ACC112 (cell line): ENCODE results near the gene LDLRAD3.

Experiments
- H2AFZ ChIP-seq: fragments of 200-600 bp; sonication (generic); one replicate; pipeline ENCODE4 v1.6.0; 2017; ENCODE audit warnings: antibody characterized with exemption, low read length; ENCODE audit not compliant: unreplicated experiment
- H3K27ac ChIP-seq: fragments of 200-600 bp; sonication (generic); 2 replicates; pipeline ENCODE4 v1.5.1; 2014; ENCODE audit warnings: low read depth, mild to moderate bottlenecking, antibody characterized with exemption, low read length, moderate library complexity
- H3K27me3 ChIP-seq: fragments of 200-600 bp; sonication (generic); 2 replicates; pipeline ENCODE4 v1.6.1; 2014; ENCODE audit warnings: mild to moderate bottlenecking, antibody characterized with exemption, low read length, moderate library complexity, mixed read lengths; ENCODE audit not compliant: insufficient read depth
- H3K36me3 ChIP-seq: fragments of 200-600 bp; sonication (generic); 2 replicates; pipeline ENCODE4 v1.6.1; 2016; ENCODE audit warnings: mild to moderate bottlenecking, antibody characterized with exemption, low read length, moderate library complexity, mixed read lengths; ENCODE audit not compliant: insufficient read depth
- H3K4me1 ChIP-seq: fragments of 200-600 bp; sonication (generic); one replicate; pipeline ENCODE4 v1.6.1; 2016; ENCODE audit warnings: low read length, mixed read lengths; ENCODE audit not compliant: insufficient read depth, unreplicated experiment, control insufficient read depth
- H3K4me3 ChIP-seq: fragments of 200-600 bp; sonication (generic); 2 replicates; pipeline ENCODE4 v1.5.1; 2014; ENCODE audit warnings: mild to moderate bottlenecking, low read depth, low read length
- H3K79me2 ChIP-seq: fragments of 200-600 bp; sonication (generic); one replicate; pipeline ENCODE4 v1.6.0; 2016; ENCODE audit warnings: low read length; ENCODE audit not compliant: control insufficient read depth, unreplicated experiment, insufficient read depth

The LDLRAD3 gene

GRCh38 chr11:35955636-35956035 lies 11.8 kb downstream of the LDLRAD3 start:
- peaks cover 68% of the 10 kb centered on the region for H3K79me2 ChIP-seq
- no peaks in the 10 kb centered on the region for H3K36me3 ChIP-seq
- no peak overlapping the region for H2AFZ ChIP-seq

GRCh38 chr11:35962369-35963138 lies 18.7 kb downstream of the LDLRAD3 start:
- Histone ChIP-seq H3K27ac (no peak overlapping the region), H3K4me3 (no peak overlapping the region)

More at GRCh38 chr11:35955636-35956035, 11.8 kb downstream of the LDLRAD3 start:
- H3K4me1 ChIP-seq = peaks cover 6% of the 10 kb centered on the region
- H3K27ac ChIP-seq = no peak overlapping the region
- H3K4me3 ChIP-seq = no peak overlapping the region
- H3K27me3 ChIP-seq = no peaks in the 10 kb centered on the region

GRCh38 chr11:35963911-35964310 lies 20.0 kb downstream of the LDLRAD3 start:
- Histone ChIP-seq H3K4me1 (peaks cover 10% of the 10 kb centered on the region), H3K36me3 (no peaks in the 10 kb centered on the region), H2AFZ (no peak overlapping the region), H3K79me2 (peaks cover 60% of the 10 kb centered on the region), H3K4me3 (no peak overlapping the region), H3K27me3 (no peaks in the 10 kb centered on the region), H3K27ac (peak overlapping the region; percentile 66)

More at GRCh38 chr11:35962369-35963138, 18.7 kb downstream of the LDLRAD3 start:
- H2AFZ ChIP-seq = no peak overlapping the region
- H3K4me1 ChIP-seq = peaks cover 10% of the 10 kb centered on the region
- H3K36me3 ChIP-seq = no peaks in the 10 kb centered on the region
- peaks cover 68% of the 10 kb centered on the region for H3K79me2 ChIP-seq
- H3K27me3 ChIP-seq = no peaks in the 10 kb centered on the region

DNA sequence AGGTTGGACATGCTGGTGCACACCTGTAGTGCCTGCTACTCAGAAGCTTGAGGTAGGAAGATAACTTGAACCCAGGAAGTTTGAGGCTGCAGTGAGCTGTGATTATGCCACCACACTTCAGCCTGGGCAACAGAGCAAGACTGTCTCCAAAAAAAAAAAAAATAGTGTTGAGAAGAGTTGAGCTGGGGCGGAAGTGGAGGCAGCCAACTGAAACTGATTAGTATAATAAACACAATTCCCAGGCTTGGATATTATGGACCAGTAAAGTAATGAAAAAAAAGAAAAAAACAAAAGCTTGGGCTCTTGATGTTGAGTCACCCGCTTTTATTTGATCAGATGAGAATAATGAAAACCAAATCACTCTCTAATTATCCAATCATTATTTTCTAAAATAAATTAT lies 21.0 kb downstream of the LDLRAD3 start:
- Histone ChIP-seq H3K4me1 (peaks cover 10% of the 10 kb centered on the region), H3K27me3 (no peaks in the 10 kb centered on the region), H2AFZ (no peak overlapping the region), H3K27ac (no peak overlapping the region), H3K79me2 (peaks cover 58% of the 10 kb centered on the region), H3K4me3 (no peak overlapping the region), H3K36me3 (no peaks in the 10 kb centered on the region)

DNA sequence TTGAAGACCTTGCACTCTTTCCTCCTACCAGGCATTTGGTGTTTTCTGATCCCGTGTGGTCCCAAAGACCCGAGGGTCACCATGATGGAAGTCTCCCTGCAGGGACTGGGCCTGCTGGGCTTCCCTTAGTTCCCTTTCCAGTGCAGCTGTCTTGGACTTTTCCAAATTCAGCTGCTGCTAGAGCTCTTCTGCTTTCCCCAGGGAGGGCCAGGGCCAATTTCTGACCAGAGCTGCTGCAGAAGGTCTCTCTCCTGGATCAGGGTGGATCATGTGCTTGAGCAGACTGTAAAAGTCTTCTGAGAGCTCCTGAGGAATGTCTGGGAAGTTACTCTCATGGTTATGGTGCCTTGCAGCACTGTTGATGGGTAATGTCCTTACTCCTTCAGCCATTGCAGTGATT lies 23.2 kb downstream of the LDLRAD3 start:
- H3K4me1 ChIP-seq = peaks cover 10% of the 10 kb centered on the region
- no peaks in the 10 kb centered on the region for H3K36me3 ChIP-seq
- no peak overlapping the region for H3K4me3 ChIP-seq
- H3K27ac ChIP-seq = no peak overlapping the region
- H3K27me3 ChIP-seq = no peaks in the 10 kb centered on the region
- H2AFZ ChIP-seq = no peak overlapping the region
- H3K79me2 ChIP-seq = peaks cover 62% of the 10 kb centered on the region

DNA sequence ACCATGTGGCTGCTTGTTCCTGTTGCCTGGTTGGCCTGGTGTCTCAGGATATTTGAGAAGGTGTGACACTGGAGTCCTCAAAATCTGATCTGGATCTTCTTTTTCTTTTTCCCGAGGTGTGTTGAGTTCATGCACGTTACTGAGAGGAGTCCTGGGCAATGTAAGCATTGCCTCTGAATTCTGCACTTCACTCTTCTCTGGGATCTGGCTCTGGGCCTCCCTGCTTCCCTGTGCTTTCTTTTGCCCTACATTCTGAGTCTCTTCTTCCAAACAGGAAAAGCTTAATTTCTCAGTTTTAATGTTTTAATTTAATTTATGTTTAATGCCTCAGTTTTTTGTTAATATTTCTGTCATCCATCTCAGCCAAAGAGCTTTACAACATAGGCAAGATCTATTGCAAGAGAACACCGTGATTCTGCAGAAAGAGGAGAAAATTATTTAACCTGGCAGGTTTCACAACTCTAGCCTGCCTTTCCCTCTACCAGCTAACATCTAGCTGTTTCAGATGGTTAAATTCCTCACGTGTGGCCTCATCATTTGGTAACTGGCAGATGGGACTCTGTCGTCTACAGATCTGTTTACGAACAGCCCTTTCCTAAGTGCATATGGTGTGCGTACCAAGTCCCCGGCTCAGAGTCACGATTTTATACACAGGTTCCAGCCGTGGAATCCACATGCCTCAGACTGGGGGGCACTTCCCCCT lies 24.7 kb downstream of the LDLRAD3 start:
- no peak overlapping the region for H2AFZ ChIP-seq
- H3K79me2 ChIP-seq = peaks cover 51% of the 10 kb centered on the region
- H3K36me3 ChIP-seq = no peaks in the 10 kb centered on the region
- no peak overlapping the region for H3K4me3 ChIP-seq
- peaks cover 10% of the 10 kb centered on the region for H3K4me1 ChIP-seq
- no peak overlapping the region for H3K27ac ChIP-seq
- no peaks in the 10 kb centered on the region for H3K27me3 ChIP-seq

GRCh38 chr11:35969089-35970042 lies 25.5 kb downstream of the LDLRAD3 start:
- Histone ChIP-seq H3K4me3 (no peak overlapping the region), H3K4me1 (peaks cover 2% of the 10 kb centered on the region), H3K79me2 (peaks cover 43% of the 10 kb centered on the region), H3K36me3 (peaks cover under 1% of the 10 kb centered on the region; the same call in 1 of the 2 replicates), H3K27me3 (no peaks in the 10 kb centered on the region), H3K27ac (no peak overlapping the region), H2AFZ (no peak overlapping the region)

DNA sequence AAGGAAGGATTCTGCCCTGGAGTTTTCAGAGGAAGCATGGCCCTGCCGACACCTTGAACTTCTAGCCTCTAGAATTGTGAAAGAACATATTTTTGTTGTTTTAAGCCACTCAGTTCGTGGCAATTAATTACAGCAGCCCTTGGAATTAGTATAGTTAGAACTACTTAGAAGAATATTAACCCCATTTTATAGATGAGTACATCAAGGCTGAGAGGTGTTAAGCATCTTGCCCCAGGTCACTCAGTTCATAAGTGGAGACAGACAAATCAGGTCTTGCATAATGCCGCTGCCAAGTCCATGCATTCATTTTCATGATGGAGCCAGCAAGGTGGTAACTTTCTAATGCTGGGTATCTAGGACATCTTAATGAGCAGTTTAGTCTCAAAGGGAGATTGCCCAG lies 26.6 kb downstream of the LDLRAD3 start:
- Histone ChIP-seq H3K4me3 (no peak overlapping the region), H2AFZ (no peak overlapping the region), H3K79me2 (peaks cover 36% of the 10 kb centered on the region), H3K27ac (no peak overlapping the region), H3K27me3 (no peaks in the 10 kb centered on the region), H3K36me3 (peaks cover 3% of the 10 kb centered on the region; the same call in 1 of the 2 replicates), H3K4me1 (no peaks in the 10 kb centered on the region)

DNA sequence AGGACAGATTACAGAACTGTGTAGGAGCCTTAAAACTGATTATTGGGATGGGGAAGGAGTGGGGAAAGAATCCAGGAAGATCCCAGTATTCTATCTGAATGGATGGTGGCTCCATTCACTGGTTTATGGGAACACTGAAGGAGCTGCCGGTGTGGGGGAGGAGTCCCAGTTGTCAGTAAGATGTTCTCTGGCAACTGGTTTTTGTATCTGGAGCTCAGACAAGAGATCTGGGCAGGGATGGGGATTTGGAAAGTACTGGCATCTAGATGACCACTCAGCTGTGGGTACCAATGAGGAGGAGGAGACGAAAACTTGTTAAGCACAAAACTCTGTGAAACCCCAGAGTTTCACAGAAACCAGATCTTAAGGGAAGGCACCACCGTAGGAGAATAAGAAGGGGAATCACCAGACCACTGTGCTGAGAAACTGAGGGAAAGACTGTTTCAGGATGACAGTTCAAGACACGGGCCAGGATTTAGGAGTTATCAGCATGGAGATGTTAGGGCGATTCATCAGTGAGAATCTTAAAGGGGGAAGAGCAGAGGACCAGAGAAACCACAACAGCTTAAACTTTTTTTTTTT lies 28.1 kb downstream of the LDLRAD3 start:
- Histone ChIP-seq H3K4me1 (no peaks in the 10 kb centered on the region), H3K27me3 (no peaks in the 10 kb centered on the region), H3K79me2 (peaks cover 37% of the 10 kb centered on the region), H3K36me3 (peaks cover 3% of the 10 kb centered on the region; the same call in 1 of the 2 replicates), H3K27ac (no peak overlapping the region), H2AFZ (no peak overlapping the region), H3K4me3 (no peak overlapping the region)
